Measurements from ENCODE around the gene ABLIM1.

The ABLIM1 gene

DNA sequence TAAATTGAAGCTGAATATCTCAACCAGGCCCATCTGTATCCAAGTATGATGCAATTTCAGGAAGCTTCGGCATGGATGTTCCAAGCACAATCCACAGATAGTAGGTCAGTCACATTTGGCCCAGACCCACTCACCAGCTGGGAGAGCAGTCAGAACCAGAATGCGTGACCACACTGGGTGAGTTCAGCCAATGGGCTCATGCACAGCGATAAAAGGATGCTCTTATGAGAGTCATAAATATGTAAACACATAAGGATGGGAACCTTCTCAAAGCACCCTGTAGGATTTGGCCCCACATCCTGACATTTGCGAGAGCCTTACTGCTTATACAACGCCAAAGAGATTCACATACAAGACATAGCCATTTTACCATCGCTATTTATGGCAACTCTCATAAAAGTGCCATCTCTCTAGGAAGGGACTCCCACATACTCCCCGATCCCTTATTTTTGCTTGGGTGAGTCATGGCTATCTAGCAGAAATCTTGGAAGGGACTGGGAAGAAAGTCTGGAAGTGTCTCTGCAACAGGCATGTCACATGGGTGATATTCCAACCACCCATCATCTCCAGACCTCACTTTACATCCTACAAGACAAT is 256.8 kb downstream of the ABLIM1 start:
- H4K20me1 ChIP-seq = peaks cover 25% of the 10 kb centered on the region
- H3K4me3 ChIP-seq = no peak overlapping the region
- no peak overlapping the region for H3K4me2 ChIP-seq
- H3K27ac ChIP-seq = no peak overlapping the region
- H3K9me3 ChIP-seq = 0 out of 2 replicates have a peak, but pooled peaks cover 5% of the 10 kb centered on the region
- H3K27me3 ChIP-seq = peaks cover 55% of the 10 kb centered on the region
- no peak for TF ChIP-seq Cebpa-rat (IDR thresholded peaks at IDR 0.05)
- no peak overlapping the region for H3K9ac ChIP-seq
- H3K36me3 ChIP-seq = no peaks in the 10 kb centered on the region
- H3K4me1 ChIP-seq = peaks cover 43% of the 10 kb centered on the region

- peaks cover 52% of the 10 kb centered on the region for H3K4me1 ChIP-seq
- TF ChIP-seq Cebpa-rat (IDR thresholded peaks at IDR 0.05) = no peak
- peaks cover 43% of the 10 kb centered on the region for H3K27me3 ChIP-seq
Observed at GRCh38 chr10:114400091-114400490, 258.0 kb downstream of the ABLIM1 start.

GRCh38 chr10:114399576-114399975 is 258.5 kb downstream of the ABLIM1 start:
- Histone ChIP-seq H3K27me3 (peaks cover 37% of the 10 kb centered on the region), H3K4me1 (peaks cover 55% of the 10 kb centered on the region)

More at GRCh38 chr10:114400091-114400490, 258.0 kb downstream of the ABLIM1 start:
- Histone ChIP-seq H3K27ac (no peak overlapping the region), H3K9ac (no peak overlapping the region), H4K20me1 (peaks cover 24% of the 10 kb centered on the region), H3K4me3 (no peak overlapping the region), H3K9me3 (no peaks in the 10 kb centered on the region), H3K4me2 (no peak overlapping the region), H3K36me3 (no peaks in the 10 kb centered on the region)

GRCh38 chr10:114398587-114399331 is 259.3 kb downstream of the ABLIM1 start:
- TF ChIP-seq Cebpa-rat (IDR thresholded peaks at IDR 0.05) = no peak
- peak overlapping the region; percentile 58 for H3K4me2 ChIP-seq
- no peak overlapping the region for H3K9ac ChIP-seq
- H3K27ac ChIP-seq = no peak overlapping the region
- H3K36me3 ChIP-seq = no peaks in the 10 kb centered on the region
- peaks cover 11% of the 10 kb centered on the region for H4K20me1 ChIP-seq
- H3K4me1 ChIP-seq = peaks cover 55% of the 10 kb centered on the region
- H3K9me3 ChIP-seq = no peaks in the 10 kb centered on the region
- peaks cover 29% of the 10 kb centered on the region for H3K27me3 ChIP-seq
- no peak overlapping the region for H3K4me3 ChIP-seq

More at GRCh38 chr10:114399576-114399975, 258.5 kb downstream of the ABLIM1 start:
- H3K4me3 ChIP-seq = no peak overlapping the region
- H3K27ac ChIP-seq = no peak overlapping the region
- no peak overlapping the region for H3K9ac ChIP-seq
- peaks cover 19% of the 10 kb centered on the region for H4K20me1 ChIP-seq
- H3K4me2 ChIP-seq = no peak overlapping the region
- H3K9me3 ChIP-seq = no peaks in the 10 kb centered on the region
- no peak for TF ChIP-seq Cebpa-rat (IDR thresholded peaks at IDR 0.05)
- no peaks in the 10 kb centered on the region for H3K36me3 ChIP-seq

DNA sequence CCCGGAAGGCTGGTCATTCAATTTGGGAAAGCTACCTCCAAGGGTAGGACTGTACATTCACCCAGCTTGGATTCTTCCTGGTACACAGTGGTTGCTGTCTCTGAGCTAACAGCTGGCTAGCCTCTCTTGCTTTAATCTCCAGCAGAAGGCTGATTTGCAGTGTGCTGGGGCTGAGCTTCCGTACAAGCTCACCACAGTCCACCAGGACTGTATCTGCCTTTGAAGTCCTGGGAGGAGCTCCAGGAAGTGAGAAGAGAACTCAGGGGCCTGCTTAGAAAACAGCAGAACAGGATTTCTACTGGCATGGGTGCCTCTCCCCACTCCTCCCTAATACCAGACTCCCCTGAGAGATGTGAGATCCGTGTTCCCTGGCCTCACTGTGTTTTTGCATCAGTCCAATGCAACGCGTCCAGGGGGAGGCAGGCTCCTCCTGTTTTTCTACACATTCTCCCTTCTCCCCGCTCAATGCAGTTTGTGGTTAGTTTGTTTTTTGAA is 260.4 kb downstream of the ABLIM1 start:
- H3K4me3 ChIP-seq = no peak overlapping the region
- H3K4me1 ChIP-seq = peaks cover 46% of the 10 kb centered on the region
- H3K27ac ChIP-seq = no peak overlapping the region
- peaks cover 19% of the 10 kb centered on the region for H3K27me3 ChIP-seq
- peak overlapping the region; percentile 58 for H3K4me2 ChIP-seq
- no peaks in the 10 kb centered on the region; the same call in 1 of the 2 replicates for H4K20me1 ChIP-seq
- no peak overlapping the region for H3K9ac ChIP-seq
- H3K9me3 ChIP-seq = no peaks in the 10 kb centered on the region
- no peaks in the 10 kb centered on the region for H3K36me3 ChIP-seq
- no peak for TF ChIP-seq Cebpa-rat (IDR thresholded peaks at IDR 0.05)

- Histone ChIP-seq H3K4me1 (peaks cover 52% of the 10 kb centered on the region), H3K9me3 (no peaks in the 10 kb centered on the region), H3K27me3 (peaks cover 6% of the 10 kb centered on the region), H4K20me1 (no peaks in the 10 kb centered on the region), H3K27ac (no peak overlapping the region), H3K9ac (no peak overlapping the region), H3K36me3 (no peaks in the 10 kb centered on the region), H3K4me3 (no peak overlapping the region), H3K4me2 (no peak overlapping the region)
- no peak for TF ChIP-seq Cebpa-rat (IDR thresholded peaks at IDR 0.05)
Observed at GRCh38 chr10:114396464-114396863, 261.6 kb downstream of the ABLIM1 start.

- Histone ChIP-seq H3K27me3 (no peaks in the 10 kb centered on the region), H3K9me3 (no peaks in the 10 kb centered on the region), H3K36me3 (no peaks in the 10 kb centered on the region), H4K20me1 (no peaks in the 10 kb centered on the region), H3K9ac (no peak overlapping the region), H3K4me1 (peaks cover 52% of the 10 kb centered on the region), H3K27ac (no peak overlapping the region), H3K4me3 (no peak overlapping the region), H3K4me2 (peak overlapping the region; percentile 50; the same call in 1 of the 2 replicates)
- no peak for TF ChIP-seq Cebpa-rat (IDR thresholded peaks at IDR 0.05)
Observed at GRCh38 chr10:114395366-114396022, 262.6 kb downstream of the ABLIM1 start.

DNA sequence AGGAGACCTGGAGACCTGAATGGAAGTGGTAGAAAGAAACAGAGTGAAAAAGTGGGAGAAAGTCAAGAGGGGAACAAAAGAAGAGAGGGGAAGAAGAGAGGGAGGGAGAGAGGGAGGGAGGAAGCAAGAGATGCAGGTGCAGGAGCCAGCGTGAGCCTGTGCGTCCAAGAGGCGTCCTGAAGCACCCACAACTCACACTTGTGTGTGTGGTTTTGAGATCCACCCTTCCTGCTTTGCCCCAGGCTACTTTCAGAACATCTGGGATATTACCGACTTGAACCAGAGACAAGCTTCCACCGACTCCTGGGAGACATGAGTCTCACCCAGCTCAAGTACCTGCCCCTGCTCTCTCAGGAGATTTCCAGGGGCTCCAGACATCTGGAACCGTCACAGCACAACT is 263.5 kb downstream of the ABLIM1 start:
- Histone ChIP-seq H3K4me3 (no peak overlapping the region), H3K9ac (no peak overlapping the region), H3K9me3 (no peaks in the 10 kb centered on the region), H3K36me3 (no peaks in the 10 kb centered on the region), H3K4me2 (peak overlapping the region; percentile 50), H3K27me3 (no peaks in the 10 kb centered on the region), H4K20me1 (no peaks in the 10 kb centered on the region), H3K4me1 (peaks cover 52% of the 10 kb centered on the region), H3K27ac (no peak overlapping the region)
- TF ChIP-seq Cebpa-rat (IDR thresholded peaks at IDR 0.05) = no peak

DNA sequence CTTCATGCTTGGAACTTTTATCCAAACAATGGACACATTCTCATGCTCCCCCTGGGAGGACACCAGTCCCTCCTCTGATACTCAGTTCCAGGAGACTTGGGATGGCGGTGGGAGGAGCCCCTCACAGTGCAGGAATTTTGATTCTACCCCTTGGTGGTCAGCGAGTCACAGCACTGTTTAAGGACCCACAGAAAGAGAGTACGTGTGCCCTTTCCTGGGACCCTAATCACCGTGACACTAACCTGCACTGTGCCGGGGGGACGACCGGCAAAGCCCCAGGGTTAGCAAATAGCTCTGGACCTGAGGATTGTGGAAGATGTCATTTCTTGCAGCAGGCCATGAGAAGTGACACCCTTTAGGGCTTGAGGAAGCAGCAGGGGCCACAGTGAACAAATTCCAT is 264.2 kb downstream of the ABLIM1 start:
- peaks cover 52% of the 10 kb centered on the region for H3K4me1 ChIP-seq
- H4K20me1 ChIP-seq = no peaks in the 10 kb centered on the region
- H3K9me3 ChIP-seq = no peaks in the 10 kb centered on the region
- H3K9ac ChIP-seq = no peak overlapping the region
- H3K36me3 ChIP-seq = no peaks in the 10 kb centered on the region
- peak overlapping the region; percentile 50 for H3K4me2 ChIP-seq
- H3K27ac ChIP-seq = no peak overlapping the region
- no peak for TF ChIP-seq Cebpa-rat (IDR thresholded peaks at IDR 0.05)
- H3K4me3 ChIP-seq = no peak overlapping the region
- no peaks in the 10 kb centered on the region for H3K27me3 ChIP-seq

GRCh38 chr10:114393482-114393881 is 264.6 kb downstream of the ABLIM1 start:
- no peak overlapping the region for H3K9ac ChIP-seq
- H3K27ac ChIP-seq = no peak overlapping the region
- H3K4me3 ChIP-seq = no peak overlapping the region
- no peaks in the 10 kb centered on the region for H3K9me3 ChIP-seq
- no peak for TF ChIP-seq Cebpa-rat (IDR thresholded peaks at IDR 0.05)
- no peaks in the 10 kb centered on the region for H3K36me3 ChIP-seq
- H3K4me2 ChIP-seq = no peak overlapping the region
- H3K27me3 ChIP-seq = no peaks in the 10 kb centered on the region
- H4K20me1 ChIP-seq = no peaks in the 10 kb centered on the region
- peaks cover 51% of the 10 kb centered on the region for H3K4me1 ChIP-seq
